ENCODE results near the gene TGIF2.

TGIF2 gene

DNA sequence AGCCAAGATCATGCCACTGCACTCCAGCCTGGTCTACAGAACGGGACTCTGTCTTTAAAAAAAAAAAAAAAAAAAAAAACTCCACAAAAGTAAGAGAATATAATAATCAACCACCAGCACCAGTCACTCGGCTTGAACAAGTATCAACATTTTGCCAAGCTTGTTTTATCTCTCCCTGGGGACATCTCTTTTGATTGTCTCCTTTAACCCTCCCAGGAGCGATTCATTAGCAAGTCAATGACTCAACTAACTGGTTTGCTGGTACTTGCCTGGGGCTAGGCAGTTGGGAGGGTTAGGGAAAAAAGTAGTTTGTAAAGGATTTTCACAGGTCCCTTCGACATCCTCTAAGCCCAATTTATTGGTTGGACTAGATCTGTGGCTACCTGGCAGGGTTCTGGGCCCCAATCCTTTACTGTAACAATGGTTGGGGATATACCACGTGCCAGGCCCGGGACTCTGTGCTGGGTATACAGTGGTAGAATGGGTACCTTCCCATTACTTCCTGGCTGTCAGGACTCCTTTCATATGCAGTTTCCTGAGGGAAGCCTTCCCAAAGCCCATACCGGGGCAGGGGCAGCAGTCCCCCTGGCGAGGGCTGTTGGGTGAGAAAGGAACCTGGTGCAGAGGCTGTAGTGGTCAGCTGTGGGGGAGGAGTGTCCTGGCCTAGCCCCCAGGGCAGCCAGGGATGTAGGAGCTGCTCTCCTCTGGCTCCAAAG, 12.2 kb downstream of the TGIF2 start (continued):
- no peak for TF ChIP-seq FEZF1 (tag by site-specific recombination; IDR thresholded peaks at IDR 0.05)
- TF ChIP-seq ZNF10 (tag by site-specific recombination; IDR thresholded peaks at IDR 0.05): no peak
- TF ChIP-seq ZSCAN16 (tag by site-specific recombination; IDR thresholded peaks at IDR 0.05): no peak
- TF ChIP-seq ZFP3 (tag by site-specific recombination; IDR thresholded peaks at IDR 0.05; ENCODE audit: low read depth): no peak
- no peak for TF ChIP-seq ZNF121 (tag by site-specific recombination; IDR thresholded peaks at IDR 0.05)
- TF ChIP-seq HOXC10 (CRISPR knock-in tag; IDR thresholded peaks at IDR 0.05): no peak
- no peak for TF ChIP-seq MZF1 (tag by site-specific recombination; IDR thresholded peaks at IDR 0.05; ENCODE audit: borderline replicate concordance)
- no peak for TF ChIP-seq SETDB1 (IDR thresholded peaks at IDR 0.05; ENCODE audit: insufficient read length, low read length)
- TF ChIP-seq PRDM1 (tag by site-specific recombination; IDR thresholded peaks at IDR 0.05): no peak
- TF ChIP-seq GLIS1 (tag by site-specific recombination; IDR thresholded peaks at IDR 0.05): peak; percentile 44; the same call in 1 of the 2 replicates
- no peak for TF ChIP-seq ZNF544 (tag by site-specific recombination; IDR thresholded peaks at IDR 0.05)
- TF ChIP-seq ZBTB17 (tag by site-specific recombination; IDR thresholded peaks at IDR 0.05): peak; percentile 46
- TF ChIP-seq, protein P1, sequence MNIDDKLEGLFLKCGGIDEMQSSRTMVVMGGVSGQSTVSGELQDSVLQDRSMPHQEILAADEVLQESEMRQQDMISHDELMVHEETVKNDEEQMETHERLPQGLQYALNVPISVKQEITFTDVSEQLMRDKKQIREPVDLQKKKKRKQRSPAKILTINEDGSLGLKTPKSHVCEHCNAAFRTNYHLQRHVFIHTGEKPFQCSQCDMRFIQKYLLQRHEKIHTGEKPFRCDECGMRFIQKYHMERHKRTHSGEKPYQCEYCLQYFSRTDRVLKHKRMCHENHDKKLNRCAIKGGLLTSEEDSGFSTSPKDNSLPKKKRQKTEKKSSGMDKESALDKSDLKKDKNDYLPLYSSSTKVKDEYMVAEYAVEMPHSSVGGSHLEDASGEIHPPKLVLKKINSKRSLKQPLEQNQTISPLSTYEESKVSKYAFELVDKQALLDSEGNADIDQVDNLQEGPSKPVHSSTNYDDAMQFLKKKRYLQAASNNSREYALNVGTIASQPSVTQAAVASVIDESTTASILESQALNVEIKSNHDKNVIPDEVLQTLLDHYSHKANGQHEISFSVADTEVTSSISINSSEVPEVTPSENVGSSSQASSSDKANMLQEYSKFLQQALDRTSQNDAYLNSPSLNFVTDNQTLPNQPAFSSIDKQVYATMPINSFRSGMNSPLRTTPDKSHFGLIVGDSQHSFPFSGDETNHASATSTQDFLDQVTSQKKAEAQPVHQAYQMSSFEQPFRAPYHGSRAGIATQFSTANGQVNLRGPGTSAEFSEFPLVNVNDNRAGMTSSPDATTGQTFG (tag by site-specific recombination; IDR thresholded peaks at IDR 0.05; ENCODE audit: borderline replicate concordance): no peak
- TF ChIP-seq, protein P2, sequence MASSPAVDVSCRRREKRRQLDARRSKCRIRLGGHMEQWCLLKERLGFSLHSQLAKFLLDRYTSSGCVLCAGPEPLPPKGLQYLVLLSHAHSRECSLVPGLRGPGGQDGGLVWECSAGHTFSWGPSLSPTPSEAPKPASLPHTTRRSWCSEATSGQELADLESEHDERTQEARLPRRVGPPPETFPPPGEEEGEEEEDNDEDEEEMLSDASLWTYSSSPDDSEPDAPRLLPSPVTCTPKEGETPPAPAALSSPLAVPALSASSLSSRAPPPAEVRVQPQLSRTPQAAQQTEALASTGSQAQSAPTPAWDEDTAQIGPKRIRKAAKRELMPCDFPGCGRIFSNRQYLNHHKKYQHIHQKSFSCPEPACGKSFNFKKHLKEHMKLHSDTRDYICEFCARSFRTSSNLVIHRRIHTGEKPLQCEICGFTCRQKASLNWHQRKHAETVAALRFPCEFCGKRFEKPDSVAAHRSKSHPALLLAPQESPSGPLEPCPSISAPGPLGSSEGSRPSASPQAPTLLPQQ (tag by site-specific recombination; IDR thresholded peaks at IDR 0.05): no peak
- no peak for TF ChIP-seq ZFP69B (tag by site-specific recombination; IDR thresholded peaks at IDR 0.05)
- peak; percentile 45; the same call in 1 of the 2 replicates for TF ChIP-seq ZNF394 (tag by site-specific recombination; IDR thresholded peaks at IDR 0.05; ENCODE audit: borderline replicate concordance)
- no peak for TF ChIP-seq SP3 (tag by site-specific recombination; IDR thresholded peaks at IDR 0.05)
- no peak for TF ChIP-seq ZNF169 (tag by site-specific recombination; IDR thresholded peaks at IDR 0.05)
- no peak for TF ChIP-seq ZNF791 (tag by site-specific recombination; IDR thresholded peaks at IDR 0.05)
- TF ChIP-seq KLF7 (tag by site-specific recombination; IDR thresholded peaks at IDR 0.05; ENCODE audit: borderline replicate concordance): no peak
- TF ChIP-seq, protein P3, sequence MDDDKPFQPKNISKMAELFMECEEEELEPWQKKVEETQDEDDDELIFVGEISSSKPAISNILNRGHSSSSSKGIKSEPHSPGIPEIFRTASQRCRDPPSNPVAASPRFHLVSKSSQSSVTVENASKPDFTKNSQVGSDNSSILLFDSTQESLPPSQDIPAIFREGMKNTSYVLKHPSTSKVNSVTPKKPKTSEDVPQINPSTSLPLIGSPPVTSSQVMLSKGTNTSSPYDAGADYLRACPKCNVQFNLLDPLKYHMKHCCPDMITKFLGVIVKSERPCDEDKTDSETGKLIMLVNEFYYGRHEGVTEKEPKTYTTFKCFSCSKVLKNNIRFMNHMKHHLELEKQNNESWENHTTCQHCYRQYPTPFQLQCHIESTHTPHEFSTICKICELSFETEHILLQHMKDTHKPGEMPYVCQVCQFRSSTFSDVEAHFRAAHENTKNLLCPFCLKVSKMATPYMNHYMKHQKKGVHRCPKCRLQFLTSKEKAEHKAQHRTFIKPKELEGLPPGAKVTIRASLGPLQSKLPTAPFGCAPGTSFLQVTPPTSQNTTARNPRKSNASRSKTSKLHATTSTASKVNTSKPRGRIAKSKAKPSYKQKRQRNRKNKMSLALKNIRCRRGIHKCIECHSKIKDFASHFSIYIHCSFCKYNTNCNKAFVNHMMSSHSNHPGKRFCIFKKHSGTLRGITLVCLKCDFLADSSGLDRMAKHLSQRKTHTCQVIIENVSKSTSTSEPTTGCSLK (tag by site-specific recombination; IDR thresholded peaks at IDR 0.05): no peak
- TF ChIP-seq, protein P4, sequence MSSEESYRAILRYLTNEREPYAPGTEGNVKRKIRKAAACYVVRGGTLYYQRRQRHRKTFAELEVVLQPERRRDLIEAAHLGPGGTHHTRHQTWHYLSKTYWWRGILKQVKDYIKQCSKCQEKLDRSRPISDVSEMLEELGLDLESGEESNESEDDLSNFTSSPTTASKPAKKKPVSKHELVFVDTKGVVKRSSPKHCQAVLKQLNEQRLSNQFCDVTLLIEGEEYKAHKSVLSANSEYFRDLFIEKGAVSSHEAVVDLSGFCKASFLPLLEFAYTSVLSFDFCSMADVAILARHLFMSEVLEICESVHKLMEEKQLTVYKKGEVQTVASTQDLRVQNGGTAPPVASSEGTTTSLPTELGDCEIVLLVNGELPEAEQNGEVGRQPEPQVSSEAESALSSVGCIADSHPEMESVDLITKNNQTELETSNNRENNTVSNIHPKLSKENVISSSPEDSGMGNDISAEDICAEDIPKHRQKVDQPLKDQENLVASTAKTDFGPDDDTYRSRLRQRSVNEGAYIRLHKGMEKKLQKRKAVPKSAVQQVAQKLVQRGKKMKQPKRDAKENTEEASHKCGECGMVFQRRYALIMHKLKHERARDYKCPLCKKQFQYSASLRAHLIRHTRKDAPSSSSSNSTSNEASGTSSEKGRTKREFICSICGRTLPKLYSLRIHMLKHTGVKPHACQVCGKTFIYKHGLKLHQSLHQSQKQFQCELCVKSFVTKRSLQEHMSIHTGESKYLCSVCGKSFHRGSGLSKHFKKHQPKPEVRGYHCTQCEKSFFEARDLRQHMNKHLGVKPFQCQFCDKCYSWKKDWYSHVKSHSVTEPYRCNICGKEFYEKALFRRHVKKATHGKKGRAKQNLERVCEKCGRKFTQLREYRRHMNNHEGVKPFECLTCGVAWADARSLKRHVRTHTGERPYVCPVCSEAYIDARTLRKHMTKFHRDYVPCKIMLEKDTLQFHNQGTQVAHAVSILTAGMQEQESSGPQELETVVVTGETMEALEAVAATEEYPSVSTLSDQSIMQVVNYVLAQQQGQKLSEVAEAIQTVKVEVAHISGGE (tag by site-specific recombination; conservative IDR thresholded peaks at IDR 0.05; ENCODE audit: low read depth): no peak
- no peak; the same call in 1 of the 2 replicates for TF ChIP-seq ZNF843 (tag by site-specific recombination; IDR thresholded peaks at IDR 0.05)
- TF ChIP-seq ZNF571 (tag by site-specific recombination; IDR thresholded peaks at IDR 0.05): no peak
- TF ChIP-seq ZNF157 (tag by site-specific recombination; IDR thresholded peaks at IDR 0.05): no peak
- TF ChIP-seq ZBTB1 (tag by site-specific recombination; IDR thresholded peaks at IDR 0.05): no peak
- TF ChIP-seq, protein P5, sequence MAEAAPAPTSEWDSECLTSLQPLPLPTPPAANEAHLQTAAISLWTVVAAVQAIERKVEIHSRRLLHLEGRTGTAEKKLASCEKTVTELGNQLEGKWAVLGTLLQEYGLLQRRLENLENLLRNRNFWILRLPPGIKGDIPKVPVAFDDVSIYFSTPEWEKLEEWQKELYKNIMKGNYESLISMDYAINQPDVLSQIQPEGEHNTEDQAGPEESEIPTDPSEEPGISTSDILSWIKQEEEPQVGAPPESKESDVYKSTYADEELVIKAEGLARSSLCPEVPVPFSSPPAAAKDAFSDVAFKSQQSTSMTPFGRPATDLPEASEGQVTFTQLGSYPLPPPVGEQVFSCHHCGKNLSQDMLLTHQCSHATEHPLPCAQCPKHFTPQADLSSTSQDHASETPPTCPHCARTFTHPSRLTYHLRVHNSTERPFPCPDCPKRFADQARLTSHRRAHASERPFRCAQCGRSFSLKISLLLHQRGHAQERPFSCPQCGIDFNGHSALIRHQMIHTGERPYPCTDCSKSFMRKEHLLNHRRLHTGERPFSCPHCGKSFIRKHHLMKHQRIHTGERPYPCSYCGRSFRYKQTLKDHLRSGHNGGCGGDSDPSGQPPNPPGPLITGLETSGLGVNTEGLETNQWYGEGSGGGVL (tag by site-specific recombination; IDR thresholded peaks at IDR 0.05): no peak
- TF ChIP-seq GLI4 (tag by site-specific recombination; IDR thresholded peaks at IDR 0.05): no peak
- TF ChIP-seq ZNF48 (tag by site-specific recombination; IDR thresholded peaks at IDR 0.05): no peak
- 0 out of 2 replicates have a peak, but pooled peaks have one; percentile 44 for TF ChIP-seq ZBTB48 (tag by site-specific recombination; IDR thresholded peaks at IDR 0.05)
